ENCODE data around the gene USP48.

The USP48 gene, protein sequence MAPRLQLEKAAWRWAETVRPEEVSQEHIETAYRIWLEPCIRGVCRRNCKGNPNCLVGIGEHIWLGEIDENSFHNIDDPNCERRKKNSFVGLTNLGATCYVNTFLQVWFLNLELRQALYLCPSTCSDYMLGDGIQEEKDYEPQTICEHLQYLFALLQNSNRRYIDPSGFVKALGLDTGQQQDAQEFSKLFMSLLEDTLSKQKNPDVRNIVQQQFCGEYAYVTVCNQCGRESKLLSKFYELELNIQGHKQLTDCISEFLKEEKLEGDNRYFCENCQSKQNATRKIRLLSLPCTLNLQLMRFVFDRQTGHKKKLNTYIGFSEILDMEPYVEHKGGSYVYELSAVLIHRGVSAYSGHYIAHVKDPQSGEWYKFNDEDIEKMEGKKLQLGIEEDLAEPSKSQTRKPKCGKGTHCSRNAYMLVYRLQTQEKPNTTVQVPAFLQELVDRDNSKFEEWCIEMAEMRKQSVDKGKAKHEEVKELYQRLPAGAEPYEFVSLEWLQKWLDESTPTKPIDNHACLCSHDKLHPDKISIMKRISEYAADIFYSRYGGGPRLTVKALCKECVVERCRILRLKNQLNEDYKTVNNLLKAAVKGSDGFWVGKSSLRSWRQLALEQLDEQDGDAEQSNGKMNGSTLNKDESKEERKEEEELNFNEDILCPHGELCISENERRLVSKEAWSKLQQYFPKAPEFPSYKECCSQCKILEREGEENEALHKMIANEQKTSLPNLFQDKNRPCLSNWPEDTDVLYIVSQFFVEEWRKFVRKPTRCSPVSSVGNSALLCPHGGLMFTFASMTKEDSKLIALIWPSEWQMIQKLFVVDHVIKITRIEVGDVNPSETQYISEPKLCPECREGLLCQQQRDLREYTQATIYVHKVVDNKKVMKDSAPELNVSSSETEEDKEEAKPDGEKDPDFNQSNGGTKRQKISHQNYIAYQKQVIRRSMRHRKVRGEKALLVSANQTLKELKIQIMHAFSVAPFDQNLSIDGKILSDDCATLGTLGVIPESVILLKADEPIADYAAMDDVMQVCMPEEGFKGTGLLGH

DNA sequence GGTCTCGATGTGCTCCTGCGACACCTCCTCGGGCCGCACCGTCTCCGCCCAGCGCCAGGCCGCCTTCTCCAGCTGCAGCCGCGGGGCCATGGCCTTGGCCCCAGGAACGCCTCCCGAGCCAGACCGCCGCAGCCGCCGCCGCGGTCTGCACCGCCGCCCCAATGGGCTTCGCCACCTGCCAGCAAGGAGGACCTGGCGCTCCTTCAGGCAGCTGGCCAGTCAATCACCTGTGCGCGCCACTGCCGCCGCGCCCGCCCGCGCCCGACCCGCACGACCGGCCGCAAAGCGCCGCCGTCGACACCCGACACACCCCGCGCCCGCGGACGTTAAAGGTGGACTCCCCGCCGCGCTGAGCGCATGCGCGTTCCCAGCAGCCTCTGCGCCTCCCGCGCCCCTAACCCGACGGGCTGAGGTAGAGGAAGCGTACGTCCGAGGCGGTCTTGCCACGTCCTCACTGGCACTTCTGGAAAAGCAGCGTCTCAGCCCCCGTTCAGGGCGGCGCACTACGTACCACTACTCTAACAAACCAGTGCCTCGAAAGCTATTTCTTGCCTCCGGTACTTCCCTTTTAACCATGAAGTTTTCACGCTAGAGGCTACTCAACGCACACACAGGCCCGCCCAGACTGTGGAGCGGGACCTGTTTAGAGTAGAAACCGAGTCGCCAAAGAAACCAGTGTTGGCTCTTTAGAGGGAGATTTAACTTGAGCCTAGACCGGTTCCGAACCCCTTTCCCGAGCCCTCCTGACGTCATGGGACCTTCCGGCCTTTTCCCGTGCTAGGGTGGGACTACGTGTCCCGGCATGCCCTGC, at the start of gene USP48:
Gene USP48 (minus strand): TSS at position 282 of the 811 bp plus-strand sequence. CDS start 192 bp downstream, at position 90.
- CTCF ChIA-PET = interaction anchor here (1.0 kb wide), 1 partner anchor 241 kb away, joined by 4 read pairs; no protein-coding TSS in a partner anchor
- POLR2A ChIA-PET = interaction anchor here (0.6 to 2.0 kb wide), 16 partner anchors 9 to 484 kb away, joined by 3 to 9 read pairs (median 4); no protein-coding TSS in a partner anchor
- DNase-seq (ENCODE audit: extremely low spot score) = peak; percentile 91
- TF ChIP-seq HDGF (IDR thresholded peaks at IDR 0.05; ENCODE audit: borderline replicate concordance) (no peak), PKNOX1 (IDR thresholded peaks at IDR 0.05) (peak; percentile 91), NFRKB (IDR thresholded peaks at IDR 0.05) (no peak), L3MBTL2 (conservative IDR thresholded peaks at IDR 0.05) (peak; percentile 69), ELF4 (IDR thresholded peaks at IDR 0.05) (peak; percentile 82; the same call in 1 of the 2 replicates)

- DNase-seq (ENCODE audit: extremely low spot score) = no peak
- ChIA-PET POLR2A (no interaction called here), CTCF (no interaction called here)
- TF ChIP-seq ARNT (IDR thresholded peaks at IDR 0.05) (no peak), CTBP1 (IDR thresholded peaks at IDR 0.05; ENCODE audit: borderline replicate concordance) (no peak), LEF1 (IDR thresholded peaks at IDR 0.05; ENCODE audit: borderline replicate concordance) (no peak), ELF4 (IDR thresholded peaks at IDR 0.05) (no peak), ZNF384 (IDR thresholded peaks at IDR 0.05) (no peak), L3MBTL2 (conservative IDR thresholded peaks at IDR 0.05) (no peak), NFRKB (IDR thresholded peaks at IDR 0.05) (no peak), SP1 (IDR thresholded peaks at IDR 0.05) (no peak), SUZ12 (IDR thresholded peaks at IDR 0.05) (no peak), FOXM1 (IDR thresholded peaks at IDR 0.05; ENCODE audit: borderline replicate concordance) (no peak), PKNOX1 (IDR thresholded peaks at IDR 0.05) (no peak), TARDBP (IDR thresholded peaks at IDR 0.05) (no peak)
Observed at GRCh38 chr1:21831454-21831970, 48.6 kb upstream of the USP48 start.

DNA sequence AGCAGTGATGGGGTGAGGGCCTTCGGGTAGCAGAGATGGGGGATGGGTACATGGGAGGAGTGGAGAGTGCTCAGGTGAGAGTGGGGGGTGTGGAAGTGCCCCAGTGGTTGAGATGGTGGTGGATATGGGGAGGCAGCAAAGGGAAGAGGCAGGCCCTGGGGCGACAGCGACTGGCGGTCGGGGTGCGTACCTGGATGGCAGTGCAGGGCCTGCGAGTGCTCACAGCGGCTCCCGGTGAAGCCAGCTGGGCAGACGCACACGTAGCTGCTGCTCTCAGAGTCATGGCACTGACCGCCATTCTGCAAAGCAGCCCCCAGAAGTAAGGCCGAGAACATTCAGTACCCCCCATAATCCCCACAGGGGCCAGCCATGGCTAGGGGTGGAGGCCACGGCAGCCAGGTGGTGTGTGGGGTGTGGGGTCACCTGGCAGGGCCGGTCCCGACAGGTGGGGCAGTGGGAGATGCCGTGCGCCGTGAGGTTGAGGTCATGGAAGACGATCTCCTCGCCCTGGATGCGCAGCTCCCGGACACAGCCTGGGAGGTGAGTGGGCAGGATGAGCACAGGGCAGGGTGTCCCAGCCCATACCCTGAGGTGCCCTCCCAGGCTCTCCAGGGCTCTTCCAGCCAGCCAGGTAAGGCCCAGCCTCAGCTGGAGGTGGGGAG, 48.0 kb upstream of the USP48 start:
- POLR2A ChIA-PET = no interaction called here
- CTCF ChIA-PET = no interaction called here
- no peak for TF ChIP-seq ARNT (IDR thresholded peaks at IDR 0.05)
- no peak for TF ChIP-seq BHLHE40 (IDR thresholded peaks at IDR 0.05; ENCODE audit: borderline replicate concordance)
- TF ChIP-seq SUZ12 (IDR thresholded peaks at IDR 0.05) = no peak
- TF ChIP-seq TARDBP (IDR thresholded peaks at IDR 0.05) = no peak
- TF ChIP-seq SP1 (IDR thresholded peaks at IDR 0.05) = no peak
- no peak for TF ChIP-seq ELF4 (IDR thresholded peaks at IDR 0.05)
- no peak for TF ChIP-seq LEF1 (IDR thresholded peaks at IDR 0.05; ENCODE audit: borderline replicate concordance)
- no peak for TF ChIP-seq FOXA1 (IDR thresholded peaks at IDR 0.05)
- TF ChIP-seq NFRKB (IDR thresholded peaks at IDR 0.05) = no peak
- no peak for TF ChIP-seq FOXK2 (IDR thresholded peaks at IDR 0.05)
- no peak for TF ChIP-seq PKNOX1 (IDR thresholded peaks at IDR 0.05)
- no peak for TF ChIP-seq L3MBTL2 (conservative IDR thresholded peaks at IDR 0.05)
- no peak for TF ChIP-seq HDGF (IDR thresholded peaks at IDR 0.05; ENCODE audit: borderline replicate concordance)

DNA sequence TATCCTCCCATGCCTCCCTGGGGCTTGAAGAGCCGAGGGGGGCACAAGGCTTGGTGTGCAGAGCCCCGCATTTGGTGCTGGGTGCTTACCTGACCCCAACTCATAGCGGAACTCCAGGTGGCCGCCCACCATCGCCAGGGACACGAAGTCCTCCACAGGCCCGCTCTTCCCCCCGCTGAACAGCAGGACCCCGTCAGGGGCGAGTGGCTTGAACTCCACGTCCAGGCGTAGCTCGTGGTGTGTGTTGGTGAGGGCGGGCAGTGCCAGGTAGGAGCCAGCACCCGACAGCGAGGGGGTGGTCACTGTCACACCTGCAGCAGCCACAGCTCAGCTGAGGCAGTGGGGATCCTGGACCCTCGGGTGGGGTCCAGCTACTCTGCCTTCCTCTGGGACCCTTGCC, 46.3 kb upstream of the USP48 start:
- TF ChIP-seq BHLHE40 (IDR thresholded peaks at IDR 0.05; ENCODE audit: borderline replicate concordance) = no peak
- TF ChIP-seq FOXA1 (IDR thresholded peaks at IDR 0.05) = no peak
- TF ChIP-seq L3MBTL2 (conservative IDR thresholded peaks at IDR 0.05) = no peak
- TF ChIP-seq LEF1 (IDR thresholded peaks at IDR 0.05; ENCODE audit: borderline replicate concordance) = no peak
- no peak for TF ChIP-seq ZNF384 (IDR thresholded peaks at IDR 0.05)
- TF ChIP-seq ELF4 (IDR thresholded peaks at IDR 0.05) = no peak
- no peak for TF ChIP-seq ARNT (IDR thresholded peaks at IDR 0.05)
- ChIA-PET POLR2A (no interaction called here), CTCF (no interaction called here)
- no peak for DNase-seq (ENCODE audit: extremely low spot score)

More for the DNA sequence above, 48.0 kb upstream of the USP48 start:
- DNase-seq (ENCODE audit: extremely low spot score) = no peak
